H1 (cell line): Measurements from ENCODE around the gene PDE4DIP. TPM values are rescaled to one million over a fixed set of nuclear protein-coding genes. Genes with fewer than 3 reads are reported as not detected.
"Not testable (repeated sequence)": the region's sequence is repeated elsewhere in the genome, so short reads cannot be mapped to it uniquely, and the experiment has no call there.

Experiments used
- CTCF ChIA-PET: fragments of 300-600 bp; sonication (Branson Sonifier 250); formaldehyde crosslinking; loops from one replicate; lab custom pipeline; 2021; ENCODE audit not compliant: partially characterized antibody; lab: Charles Lee
- POLR2A ChIA-PET: fragments of 300-600 bp; sonication (Branson Sonifier 250); formaldehyde crosslinking; loops from one replicate; lab custom pipeline; 2021; ENCODE audit warnings: inconsistent platforms; ENCODE audit not compliant: partially characterized antibody; lab: Charles Lee
- DNase-seq, 2 experiments: peaks; one replicate each; pipeline versions ENCODE4 v3.0.0 to v3.0.0-alpha.2; 2010 to 2022; ENCODE audit warnings: low spot score in 2 of 2, low read depth in 1 of 2, mixed read lengths in 1 of 2
- FAIRE-seq: peaks from 2 replicates; lab custom pipeline; 2011; peaks lifted over from hg19 to GRCh38; lab: Jason Lieb, UNC
- H2AFZ ChIP-seq: 2 replicates; pipeline ENCODE4 v1.8.1; 2012; ENCODE audit warnings: low read length, inconsistent platforms
- H2AK5ac ChIP-seq: 2 replicates; pipeline ENCODE4 v1.6.1; 2013; ENCODE audit warnings: low read depth, low read length
- H2BK120ac ChIP-seq: replicated peaks from 2 replicates; pipeline ENCODE3; 2013; ENCODE audit warnings: low read depth, low read length, inconsistent platforms
- H2BK12ac ChIP-seq: 2 replicates; pipeline ENCODE4 v1.6.1; 2013; ENCODE audit warnings: low read depth, low read length
- H2BK15ac ChIP-seq: 2 replicates; pipeline ENCODE4 v1.6.1; 2013; ENCODE audit warnings: low read length
- H2BK20ac ChIP-seq: 2 replicates; pipeline ENCODE4 v1.6.1; 2013; ENCODE audit warnings: low read length
- H2BK5ac ChIP-seq: 2 replicates; pipeline ENCODE4 v1.6.1; 2013; ENCODE audit warnings: low read depth, low read length
- H3K14ac ChIP-seq: 2 replicates; pipeline ENCODE4 v1.6.1; 2013; ENCODE audit warnings: inconsistent platforms; ENCODE audit not compliant: insufficient read length
- H3K18ac ChIP-seq: 2 replicates; pipeline ENCODE4 v1.6.1; 2013; ENCODE audit warnings: low read length; ENCODE audit errors: extremely low read depth
- H3K23ac ChIP-seq: 2 replicates; pipeline ENCODE4 v1.6.1; 2013; ENCODE audit warnings: inconsistent platforms; ENCODE audit not compliant: insufficient read length
- H3K23me2 ChIP-seq: 2 replicates; pipeline ENCODE4 v1.6.1; 2013; ENCODE audit warnings: low read depth, low read length
- H3K27ac ChIP-seq: 2 replicates; pipeline ENCODE4 v1.6.1; 2011; ENCODE audit warnings: low read depth, low read length, inconsistent platforms
- H3K27me3 ChIP-seq, 4 experiments: replicated peaks in 1 of 4; 1 replicate in 1 of 4; 2 replicates in 3 of 4; pipeline versions ENCODE4 v1.6.1 to v1.8.1; 2011 to 2013; ENCODE audit warnings: low read length in 3 of 4, mild to moderate bottlenecking in 3 of 4, inconsistent platforms in 2 of 4, mixed read lengths in 2 of 4, moderate library complexity in 1 of 4; ENCODE audit not compliant: control insufficient read depth in 3 of 4, insufficient read depth in 3 of 4; ENCODE audit errors: extremely low read depth in 1 of 4
- H3K36me3 ChIP-seq, 4 experiments: 2 replicates each; pipeline versions ENCODE4 v1.6.1 to v1.8.1; 2011 to 2013; ENCODE audit warnings: mild to moderate bottlenecking in 4 of 4, low read length in 3 of 4, moderate library complexity in 2 of 4, control low read depth in 1 of 4, inconsistent platforms in 1 of 4; ENCODE audit not compliant: insufficient read depth in 4 of 4, control insufficient read depth in 2 of 4
- H3K4ac ChIP-seq: replicated peaks from 2 replicates; pipeline ENCODE3; 2013; ENCODE audit warnings: low read length, low read depth, mixed read lengths, inconsistent platforms; ENCODE audit not compliant: insufficient read length
- H3K4me1 ChIP-seq, 4 experiments: replicated peaks in 1 of 4; 1 replicate in 1 of 4; 2 replicates in 3 of 4; pipeline versions ENCODE4 v1.6.1 to v1.8.1; 2011 to 2013; ENCODE audit warnings: low read length in 3 of 4, inconsistent platforms in 2 of 4, mixed read lengths in 1 of 4; ENCODE audit not compliant: insufficient read depth in 4 of 4, control insufficient read depth in 3 of 4
- H3K4me2 ChIP-seq, 2 experiments: 2 replicates each; pipeline versions ENCODE4 v1.6.1 to v1.8.1; 2011 to 2013; ENCODE audit warnings: low read depth in 2 of 2, low read length in 2 of 2, control low read depth in 1 of 2, inconsistent platforms in 1 of 2, mild to moderate bottlenecking in 1 of 2; ENCODE audit not compliant: insufficient read depth in 1 of 2
- H3K4me3 ChIP-seq, 4 experiments: fragments of 200-600, 300-600 bp in 1 of 4; sonication (generic), shearing (Covaris generic), sonication (Bioruptor Twin) in 1 of 4; 2 replicates each; pipeline versions ENCODE4 v1.5.1 to v1.8.1; 2011 to 2016; ENCODE audit warnings: low read length in 4 of 4, low read depth in 3 of 4, control low read depth in 2 of 4, inconsistent platforms in 2 of 4, mild to moderate bottlenecking in 2 of 4, mixed read lengths in 1 of 4, moderate library complexity in 1 of 4; ENCODE audit not compliant: insufficient read depth in 2 of 4; ENCODE audit errors: extremely low read depth in 1 of 4
- H3K56ac ChIP-seq: replicated peaks from 2 replicates; pipeline ENCODE3; 2013; ENCODE audit warnings: low read depth, mild to moderate bottlenecking, mixed read lengths, low read length, inconsistent platforms; ENCODE audit not compliant: insufficient read length
- H3K79me1 ChIP-seq: 2 replicates; pipeline ENCODE4 v1.6.1; 2013; ENCODE audit warnings: low read depth, low read length, control low read depth
- H3K79me2 ChIP-seq, 2 experiments: 2 replicates each; pipeline versions ENCODE4 v1.6.1 to v1.8.1; 2012 to 2013; ENCODE audit warnings: low read length in 2 of 2, mild to moderate bottlenecking in 2 of 2, inconsistent platforms in 1 of 2; ENCODE audit not compliant: insufficient read depth in 2 of 2, control insufficient read depth in 1 of 2
- H3K9ac ChIP-seq, 4 experiments: replicated peaks in 1 of 4; 1 replicate in 1 of 4; 2 replicates in 3 of 4; pipeline versions ENCODE4 v1.6.1 to v1.8.1; 2011 to 2013; ENCODE audit warnings: low read depth in 3 of 4, low read length in 3 of 4, control low read depth in 2 of 4, mild to moderate bottlenecking in 2 of 4, moderate library complexity in 2 of 4, inconsistent platforms in 1 of 4; ENCODE audit errors: extremely low read depth in 1 of 4
- H3K9me3 ChIP-seq, 2 experiments: 2 replicates each; pipeline versions ENCODE4 v1.6.1 to v1.8.1; 2012 to 2013; ENCODE audit warnings: mild to moderate bottlenecking in 2 of 2, moderate library complexity in 2 of 2, control low read depth in 1 of 2, inconsistent platforms in 1 of 2, low read depth in 1 of 2, low read length in 1 of 2, mixed read lengths in 1 of 2; ENCODE audit not compliant: insufficient read depth in 2 of 2
- H4K20me1 ChIP-seq, 2 experiments: replicated peaks in 1 of 2; 2 replicates each; pipeline versions ENCODE3 to v1.8.1; 2011 to 2013; ENCODE audit warnings: inconsistent platforms in 2 of 2, low read length in 2 of 2, mild to moderate bottlenecking in 1 of 2; ENCODE audit not compliant: insufficient read depth in 2 of 2, control insufficient read depth in 1 of 2
- H4K5ac ChIP-seq: 2 replicates; pipeline ENCODE4 v1.6.1; 2013; ENCODE audit warnings: low read length, low read depth, mixed read lengths, inconsistent platforms; ENCODE audit not compliant: insufficient read length
- H4K8ac ChIP-seq: 2 replicates; pipeline ENCODE4 v1.8.0; 2013; ENCODE audit warnings: mild to moderate bottlenecking, moderate library complexity, low read length, inconsistent platforms; ENCODE audit not compliant: insufficient read depth; ENCODE audit errors: extremely low read depth
- H4K91ac ChIP-seq: replicated peaks from 2 replicates; pipeline ENCODE3; 2013; ENCODE audit warnings: low read length, mixed read lengths, inconsistent platforms; ENCODE audit not compliant: insufficient read length
- WGBS, 2 experiments: shearing (Covaris generic) in 1 of 2; methylation state at CpG; one replicate each; pipeline versions ENCODE4 v1.1.6 to v1.1.7; 2013 to 2015; ENCODE audit warnings: low lambda C conversion rate in 2 of 2, mixed read lengths in 2 of 2, inconsistent platforms in 1 of 2, low coverage in 1 of 2, missing lambda C conversion rate in 1 of 2; ENCODE audit not compliant: insufficient replicate concordance in 2 of 2, insufficient coverage in 1 of 2, insufficient read length in 1 of 2; ENCODE audit errors: extremely low coverage in 1 of 2, missing lambda C conversion rate in 1 of 2; 5-methylcytosine and 5-hydroxymethylcytosine counted together
- polyA plus RNA-seq, 7 experiments: library from polyadenylated mRNA; depleted of rRNA in 3 of 7; stranded (reverse) in 5 of 7; unstranded in 2 of 7; fragments of >200 nt in 5 of 7; fragments of 200-250 nt in 2 of 7; gene quantifications; 1 replicate in 5 of 7; 2 replicates in 1 of 7; 4 replicates in 1 of 7; pipeline versions ENCODE4 v1.2.1 to v1.2.3, GENCODE V29; 2011 to 2013; ENCODE audit warnings: missing spikeins in 2 of 7, mixed read lengths in 2 of 7
- total RNA-seq: library from RNA; stranded (reverse); fragmentation: NEBNext Ultra II Directional; extraction: Animal tissue kit (Norgen Biotek cat#: 25700); gene quantifications from 2 replicates; pipeline ENCODE4 v1.2.1, GENCODE V29; 2021

The PDE4DIP gene
- total and polyA plus RNA-seq, 2 of the 8 experiments (the other 6 are each of a cell fraction or from before 2014, with no cell fraction given): 8.4 to 40.5 TPM

GRCh38 chr1:149008326-149008725 is 164.1 kb downstream of the PDE4DIP start:
- H3K27ac ChIP-seq, H3K9ac ChIP-seq, H3K23ac ChIP-seq, POLR2A ChIA-PET, H3K9me3 ChIP-seq, H2AFZ ChIP-seq, H2BK12ac ChIP-seq, H4K5ac ChIP-seq, CTCF ChIA-PET, H3K23me2 ChIP-seq, H4K20me1 ChIP-seq, H2BK20ac ChIP-seq, H3K79me2 ChIP-seq, H3K4me1 ChIP-seq, H3K4me2 ChIP-seq, H2BK5ac ChIP-seq, H2AK5ac ChIP-seq, H2BK120ac ChIP-seq, H4K91ac ChIP-seq, H3K4me3 ChIP-seq, H3K27me3 ChIP-seq, FAIRE-seq, H3K36me3 ChIP-seq, H3K4ac ChIP-seq, H2BK15ac ChIP-seq, H4K8ac ChIP-seq, H3K14ac ChIP-seq, DNase-seq, H3K18ac ChIP-seq, H3K79me1 ChIP-seq, H3K56ac ChIP-seq: not testable (repeated sequence)
- WGBS, 2 experiments: no CpG with 5 or more reads among the region's 4 CpGs

DNA sequence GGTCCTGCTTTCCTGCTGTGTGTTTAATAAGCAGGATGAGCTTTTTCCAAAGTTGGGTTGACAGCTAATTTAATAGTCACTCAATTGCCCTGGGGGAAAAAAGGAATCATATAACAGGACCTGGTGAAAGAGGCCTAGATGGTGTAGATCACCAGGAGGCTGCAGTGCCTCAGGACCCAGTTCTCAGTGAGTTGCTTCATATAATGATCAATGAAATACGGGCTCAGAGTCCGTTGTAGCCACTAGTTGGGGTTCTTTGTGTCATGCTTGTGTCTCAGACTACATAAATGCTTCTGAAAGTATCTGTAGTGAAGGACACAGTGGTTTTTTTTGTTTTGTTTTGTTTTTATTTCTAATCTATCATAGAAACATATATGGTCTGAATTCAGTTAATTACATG is 164.5 kb downstream of the PDE4DIP start:
- FAIRE-seq, H3K56ac ChIP-seq, H2BK20ac ChIP-seq, H3K27me3 ChIP-seq, H3K14ac ChIP-seq, DNase-seq, H4K5ac ChIP-seq, H3K18ac ChIP-seq, H4K8ac ChIP-seq, H2BK15ac ChIP-seq, H4K20me1 ChIP-seq, H3K27ac ChIP-seq, H3K79me1 ChIP-seq, H2BK5ac ChIP-seq, H2AFZ ChIP-seq, H3K4me2 ChIP-seq, POLR2A ChIA-PET, H2BK120ac ChIP-seq, H3K9me3 ChIP-seq, H3K4me1 ChIP-seq, H4K91ac ChIP-seq, CTCF ChIA-PET, H3K4me3 ChIP-seq, H2AK5ac ChIP-seq, H3K79me2 ChIP-seq, H3K36me3 ChIP-seq, H3K9ac ChIP-seq, H3K23me2 ChIP-seq, H3K4ac ChIP-seq, H2BK12ac ChIP-seq, H3K23ac ChIP-seq: not testable (repeated sequence)
- WGBS, 2 experiments: 83% methylated on average over 2 of the region's 2 CpGs; no CpG with 5 or more reads in 1 of the 2 experiments
